Smooth muscle cell of the brain vasculature (primary cell): Measurements from ENCODE around the gene GSTP1.
A peak's percentile ranks its signal among the peaks of the same experiment; 100 is the strongest.
"Not testable (repeated sequence)": the region's sequence is repeated elsewhere in the genome, so short reads cannot be mapped to it uniquely, and the experiment has no call there.

Experiments used
- DNase-seq: peaks from one replicate; pipeline ENCODE4 v3.0.0-alpha.2; 2012; ENCODE audit warnings: low read depth, low spot score

Gene GSTP1

GRCh38 chr11:67597458-67597857 lies 13.8 kb downstream of the GSTP1 start:
- not testable (repeated sequence) for DNase-seq

GRCh38 chr11:67597963-67598362 lies 14.4 kb downstream of the GSTP1 start:
- not testable (repeated sequence) for DNase-seq

- DNase-seq = no peak
Observed at GRCh38 chr11:67599149-67599548, 15.5 kb downstream of the GSTP1 start.

GRCh38 chr11:67600324-67601029 lies 16.9 kb downstream of the GSTP1 start:
- no peak for DNase-seq

GRCh38 chr11:67601098-67601497 lies 17.5 kb downstream of the GSTP1 start:
- no peak for DNase-seq

GRCh38 chr11:67604119-67604518 lies 20.5 kb downstream of the GSTP1 start:
- not testable (repeated sequence) for DNase-seq

- DNase-seq = no peak
Observed at GRCh38 chr11:67604815-67605214, 21.2 kb downstream of the GSTP1 start.

- DNase-seq = no peak
Observed at GRCh38 chr11:67605231-67606011, 21.8 kb downstream of the GSTP1 start.

GRCh38 chr11:67606093-67606491 lies 22.5 kb downstream of the GSTP1 start:
- DNase-seq = no peak

- DNase-seq = peak; percentile 73
Observed at GRCh38 chr11:67606492-67607295, 23.1 kb downstream of the GSTP1 start, which contains the start of gene NDUFV1. TSS of gene NDUFV1 (plus strand) at chr11:67606936. CDS start at chr11:67607005, 69 bp downstream.

- DNase-seq = no peak
Observed at GRCh38 chr11:67607507-67607906, 23.9 kb downstream of the GSTP1 start.

GRCh38 chr11:67608486-67608885 lies 24.9 kb downstream of the GSTP1 start:
- no peak for DNase-seq

- DNase-seq = no peak
Observed at GRCh38 chr11:67609316-67609715, 25.7 kb downstream of the GSTP1 start.

- DNase-seq = no peak
Observed at GRCh38 chr11:67610302-67610868, 26.8 kb downstream of the GSTP1 start.

- no peak for DNase-seq
Observed at GRCh38 chr11:67611165-67611564, 27.6 kb downstream of the GSTP1 start.

GRCh38 chr11:67611704-67612587 lies 28.3 kb downstream of the GSTP1 start:
- DNase-seq = no peak

- DNase-seq = no peak
Observed at GRCh38 chr11:67612751-67613150, 29.1 kb downstream of the GSTP1 start.

- DNase-seq = no peak
Observed at GRCh38 chr11:67613313-67613959, 29.8 kb downstream of the GSTP1 start.

- DNase-seq = peak; percentile 20
Observed at GRCh38 chr11:67613960-67614715, 30.5 kb downstream of the GSTP1 start.
